HG03460 (cell line): ENCODE measurements around the gene PRTG.

ENCODE experiments used
- ATAC-seq: cut with Tn5 transposase; IDR thresholded peaks from one replicate; pipeline ENCODE4 v1.9.1; 2021; ENCODE audit not compliant: unreplicated experiment

The PRTG gene

GRCh38 chr15:55564347-55565145 is 178.4 kb downstream of the PRTG start:
- no peak for ATAC-seq

- ATAC-seq: no peak
Observed at GRCh38 chr15:55562601-55563000, 180.4 kb downstream of the PRTG start.
